Femur (tissue), 1 donor: Measurements from ENCODE around the gene GYPB.
"Not testable (repeated sequence)": the region's sequence is repeated elsewhere in the genome, so short reads cannot be mapped to it uniquely, and the experiment has no call there.

Experiments used
- DNase-seq: peaks from one replicate; pipeline ENCODE4 v3.0.0-alpha.2; 2017

Gene GYPB

GRCh38 chr4:144019277-144019676, at the start of gene GYPB:
Gene GYPB (minus strand): TSS chr4:144019380. CDS start chr4:144019287, 93 bp downstream.
- not testable (repeated sequence) for DNase-seq

- not testable (repeated sequence) for DNase-seq
Measured at GRCh38 chr4:144061556-144061955, 42.4 kb upstream of the GYPB start.

GRCh38 chr4:144060234-144060859, 41.2 kb upstream of the GYPB start:
- DNase-seq, result not testable (repeated sequence)

GRCh38 chr4:144056800-144057199, 37.6 kb upstream of the GYPB start:
- DNase-seq, result no peak

- not testable (repeated sequence) for DNase-seq
Measured at GRCh38 chr4:144055336-144055735, 36.2 kb upstream of the GYPB start.

GRCh38 chr4:144051494-144051893, 32.3 kb upstream of the GYPB start:
- not testable (repeated sequence) for DNase-seq

GRCh38 chr4:144050631-144051030, 31.5 kb upstream of the GYPB start:
- not testable (repeated sequence) for DNase-seq

- DNase-seq, result not testable (repeated sequence)
Measured at GRCh38 chr4:144049495-144050424, 30.6 kb upstream of the GYPB start.

GRCh38 chr4:144044936-144045335, 25.8 kb upstream of the GYPB start:
- not testable (repeated sequence) for DNase-seq

- DNase-seq, result not testable (repeated sequence)
Measured at GRCh38 chr4:144032580-144032979, 13.4 kb upstream of the GYPB start.

- not testable (repeated sequence) for DNase-seq
Measured at GRCh38 chr4:144031875-144032274, 12.7 kb upstream of the GYPB start.

- DNase-seq, result not testable (repeated sequence)
Measured at GRCh38 chr4:144031369-144031768, 12.2 kb upstream of the GYPB start.

GRCh38 chr4:144030708-144031107, 11.5 kb upstream of the GYPB start:
- not testable (repeated sequence) for DNase-seq

- not testable (repeated sequence) for DNase-seq
Measured at GRCh38 chr4:144026682-144027081, 7.5 kb upstream of the GYPB start.

- not testable (repeated sequence) for DNase-seq
Measured at GRCh38 chr4:144024399-144025053, 5.3 kb upstream of the GYPB start.

GRCh38 chr4:144022772-144023400, 3.7 kb upstream of the GYPB start:
- DNase-seq, result not testable (repeated sequence)

GRCh38 chr4:144021336-144021990, 2.3 kb upstream of the GYPB start:
- DNase-seq, result not testable (repeated sequence)

- not testable (repeated sequence) for DNase-seq
Measured at GRCh38 chr4:144018223-144019000, 768 bp downstream of the GYPB start.

GRCh38 chr4:144017271-144017670, 1.9 kb downstream of the GYPB start:
- DNase-seq, result not testable (repeated sequence)

- not testable (repeated sequence) for DNase-seq
Measured at GRCh38 chr4:144016057-144016605, 3.0 kb downstream of the GYPB start.

- no peak for DNase-seq
Measured at GRCh38 chr4:144014808-144015207, 4.4 kb downstream of the GYPB start.
